Middle frontal gyrus (tissue), 1 donor: ENCODE measurements around the gene MLN.
"Not testable (repeated sequence)": the region's sequence is repeated elsewhere in the genome, so short reads cannot be mapped to it uniquely, and the experiment has no call there.

Experiments used
- DNase-seq: peaks from one replicate; pipeline ENCODE4 v3.0.0-alpha.2; 2015; ENCODE audit warnings: low spot score; ENCODE audit errors: extremely low spot score

Gene MLN

DNA sequence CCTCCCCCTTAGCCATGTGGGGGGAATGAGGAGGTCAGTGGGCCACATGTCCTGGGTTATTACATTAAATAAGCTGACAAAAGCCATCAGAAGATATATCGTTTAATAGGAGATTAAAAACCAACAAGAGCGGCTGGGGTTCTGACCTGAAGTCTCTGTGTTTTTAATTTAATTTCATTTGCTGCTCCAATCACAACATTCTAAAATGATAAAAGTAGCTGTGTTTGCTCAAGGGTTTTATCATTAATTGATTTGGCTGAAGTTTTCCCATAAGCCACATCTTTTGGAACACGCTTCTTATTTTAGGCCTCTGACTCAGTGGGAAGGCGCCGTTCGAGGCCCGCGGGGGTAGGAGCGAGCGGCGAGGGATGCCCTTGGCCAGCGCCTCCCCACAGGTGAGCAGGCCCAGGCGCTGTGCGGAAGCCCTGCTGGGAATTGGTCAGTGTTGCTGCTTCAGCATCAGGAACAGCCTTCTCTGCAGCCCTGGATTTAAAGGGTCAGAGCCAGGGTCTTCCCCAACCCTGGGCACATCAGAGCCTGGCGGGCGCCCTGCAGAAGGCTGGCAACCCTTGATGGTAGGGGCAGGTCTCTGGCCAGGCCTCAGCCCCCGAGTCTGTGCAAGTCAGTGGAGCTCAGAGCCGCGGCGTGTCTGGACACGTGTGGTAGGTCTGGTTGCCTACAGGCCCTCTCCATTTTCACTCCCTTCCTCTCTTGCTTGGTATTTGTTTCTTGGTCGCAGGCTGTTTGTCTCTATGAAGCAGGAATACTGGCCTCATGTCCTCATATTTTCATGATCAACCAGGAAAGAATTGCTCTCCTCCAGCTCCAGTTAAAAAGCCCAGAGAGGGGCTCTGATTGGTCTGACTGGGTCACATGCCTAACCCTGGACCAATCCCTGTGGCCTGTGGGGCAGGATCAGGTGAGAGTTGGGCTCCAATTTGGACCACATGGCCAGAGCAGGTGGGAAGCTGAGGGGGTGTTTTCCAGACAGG, 30.9 kb upstream of the MLN start:
- no peak for DNase-seq

DNA sequence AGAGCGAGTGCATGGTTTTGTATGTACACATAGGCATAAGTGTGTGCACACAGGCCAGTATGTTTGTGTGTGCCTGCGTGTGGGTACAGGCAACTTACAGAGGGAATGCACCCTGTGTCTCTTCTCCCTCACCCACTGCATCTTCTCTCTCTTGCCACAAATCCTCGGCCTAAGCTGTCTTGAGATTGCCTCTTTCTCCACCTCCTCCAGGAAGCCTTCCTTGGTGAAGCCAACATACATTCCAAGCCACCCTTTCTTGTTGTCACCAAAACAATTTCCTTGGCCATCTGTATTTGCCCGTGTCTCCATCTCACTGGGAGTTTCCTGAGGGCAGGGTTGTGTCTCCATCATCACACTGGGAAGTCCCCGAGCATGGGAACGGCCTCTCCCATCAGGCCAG, 29.8 kb upstream of the MLN start:
- DNase-seq: no peak

DNA sequence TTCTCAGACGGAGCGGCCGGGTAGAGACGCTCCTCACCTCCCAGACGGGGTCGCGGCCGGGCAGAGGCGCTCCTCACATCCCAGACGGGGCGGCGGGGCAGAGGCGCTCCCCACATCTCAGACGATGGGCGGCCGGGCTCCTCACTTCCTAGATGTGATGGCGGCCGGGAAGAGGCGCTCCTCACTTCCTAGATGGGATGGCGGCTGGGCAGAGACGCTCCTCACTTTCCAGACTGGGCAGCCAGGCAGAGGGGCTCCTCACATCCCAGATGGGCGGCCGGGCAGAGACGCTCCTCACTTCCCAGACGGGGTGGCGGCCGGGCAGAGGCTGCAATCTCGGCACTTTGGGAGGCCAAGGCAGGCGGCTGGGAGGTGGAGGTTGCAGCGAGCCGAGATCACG, 29.0 kb upstream of the MLN start:
- not testable (repeated sequence) for DNase-seq

DNA sequence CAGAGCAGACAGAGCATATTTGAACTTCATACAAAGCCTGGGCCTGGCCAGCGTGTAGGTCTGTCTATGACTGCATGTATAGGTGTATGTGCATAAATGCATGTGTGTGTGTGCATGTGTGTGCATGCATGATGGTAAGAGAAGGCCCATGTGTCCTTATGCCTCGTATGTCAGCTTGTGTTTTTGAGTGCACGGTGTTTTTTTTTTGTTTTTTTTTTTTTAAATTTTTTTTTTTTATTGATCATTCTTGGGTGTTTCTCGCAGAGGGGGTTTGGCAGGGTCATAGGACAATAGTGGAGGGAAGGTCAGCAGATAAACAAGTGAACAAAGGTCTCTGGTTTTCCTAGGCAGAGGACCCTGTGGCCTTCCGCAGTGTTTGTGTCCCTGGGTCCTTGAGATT, 27.9 kb upstream of the MLN start:
- DNase-seq: not testable (repeated sequence)

DNA sequence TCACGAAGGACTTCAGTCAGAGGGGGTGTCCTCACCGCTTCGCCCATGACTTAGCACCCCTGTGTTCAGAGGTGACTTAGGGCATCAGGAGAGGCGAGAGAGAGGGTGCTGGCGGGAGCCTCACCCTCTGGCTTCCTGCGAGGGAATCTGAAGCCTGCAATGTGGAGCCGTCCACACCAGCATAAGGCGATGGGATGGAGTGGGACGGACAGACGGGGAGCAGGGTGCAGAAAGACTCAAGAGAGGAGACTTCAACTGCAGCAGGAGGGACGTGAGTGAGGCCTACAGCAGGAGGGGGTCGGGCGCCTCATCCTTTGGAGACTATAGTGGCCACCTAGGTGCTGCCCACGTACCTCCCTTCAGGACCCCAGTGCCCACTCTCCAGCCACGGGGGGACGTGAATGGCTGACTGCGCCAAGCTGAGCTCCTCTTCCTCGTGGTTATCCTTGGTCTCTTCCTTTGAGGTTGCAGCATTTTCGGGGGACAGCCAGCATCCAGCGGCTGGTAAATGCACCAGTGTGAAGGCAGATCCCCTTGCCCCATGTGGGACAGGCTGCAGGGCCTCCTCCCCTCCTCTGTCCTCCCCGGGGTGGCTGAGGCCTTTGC, 26.9 kb upstream of the MLN start:
- no peak for DNase-seq

DNA sequence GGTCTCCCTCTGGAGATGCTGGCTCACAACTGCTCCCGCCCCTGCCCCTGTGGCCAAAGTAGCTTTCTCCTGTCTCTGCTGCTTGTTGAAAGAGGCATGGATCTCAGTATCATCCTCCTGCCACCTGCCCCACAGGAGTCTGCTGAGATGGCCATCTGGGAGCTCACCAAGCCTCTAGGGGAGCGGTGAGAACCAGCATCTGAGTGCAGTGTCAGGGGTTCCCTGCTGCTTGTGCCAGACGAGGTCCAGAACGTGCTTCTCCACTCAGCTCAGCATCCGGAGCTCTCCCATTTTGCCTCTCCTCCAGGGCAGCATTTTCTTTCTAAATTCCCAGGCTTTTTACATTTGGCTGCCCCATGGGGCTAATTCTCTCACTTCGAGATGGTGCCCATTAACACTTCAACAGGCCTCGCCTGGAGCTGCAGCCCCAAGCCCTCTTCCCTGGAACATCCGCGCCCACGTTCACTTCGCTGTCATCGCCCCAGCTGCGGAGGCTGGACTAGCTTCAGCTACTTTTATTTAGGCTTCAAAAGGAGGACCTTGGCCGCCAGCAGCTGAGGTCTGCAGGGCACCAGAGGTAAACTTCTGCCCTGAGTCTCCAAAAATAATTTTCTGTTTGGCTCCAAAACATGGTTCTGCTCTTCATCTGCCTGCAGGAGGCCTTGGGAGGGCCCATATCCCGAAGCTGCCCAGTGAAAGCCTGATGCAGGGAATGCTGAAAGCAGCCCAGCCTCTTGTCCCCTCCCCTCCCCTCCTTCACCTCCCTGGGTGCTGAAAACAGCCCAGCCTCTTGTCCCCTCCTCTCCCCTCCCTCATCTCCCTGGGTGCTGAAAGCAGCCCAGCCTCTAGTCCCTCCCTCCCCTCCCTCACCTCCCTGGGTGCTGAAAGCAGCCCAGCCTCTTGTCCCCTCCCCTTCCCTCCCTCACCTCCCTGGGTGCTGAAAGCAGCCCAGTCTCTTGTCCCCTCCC, 25.2 kb upstream of the MLN start:
- DNase-seq: no peak

DNA sequence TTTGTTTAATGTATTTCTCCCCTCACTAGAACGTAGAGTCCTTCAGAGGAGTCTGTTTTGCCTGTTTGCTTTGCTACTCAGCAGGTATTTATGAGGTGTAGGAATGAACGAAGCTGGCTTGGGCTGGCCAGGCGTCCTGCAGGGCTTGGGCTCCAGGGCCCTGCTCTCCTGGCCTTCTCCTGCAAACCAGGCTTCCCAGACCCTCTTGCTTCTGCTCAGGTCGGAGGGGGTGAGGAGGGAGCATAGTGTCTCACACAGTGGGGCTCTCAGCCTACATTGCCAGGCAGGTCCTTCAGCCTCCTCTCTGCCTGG, 24.6 kb upstream of the MLN start:
- no peak for DNase-seq

DNA sequence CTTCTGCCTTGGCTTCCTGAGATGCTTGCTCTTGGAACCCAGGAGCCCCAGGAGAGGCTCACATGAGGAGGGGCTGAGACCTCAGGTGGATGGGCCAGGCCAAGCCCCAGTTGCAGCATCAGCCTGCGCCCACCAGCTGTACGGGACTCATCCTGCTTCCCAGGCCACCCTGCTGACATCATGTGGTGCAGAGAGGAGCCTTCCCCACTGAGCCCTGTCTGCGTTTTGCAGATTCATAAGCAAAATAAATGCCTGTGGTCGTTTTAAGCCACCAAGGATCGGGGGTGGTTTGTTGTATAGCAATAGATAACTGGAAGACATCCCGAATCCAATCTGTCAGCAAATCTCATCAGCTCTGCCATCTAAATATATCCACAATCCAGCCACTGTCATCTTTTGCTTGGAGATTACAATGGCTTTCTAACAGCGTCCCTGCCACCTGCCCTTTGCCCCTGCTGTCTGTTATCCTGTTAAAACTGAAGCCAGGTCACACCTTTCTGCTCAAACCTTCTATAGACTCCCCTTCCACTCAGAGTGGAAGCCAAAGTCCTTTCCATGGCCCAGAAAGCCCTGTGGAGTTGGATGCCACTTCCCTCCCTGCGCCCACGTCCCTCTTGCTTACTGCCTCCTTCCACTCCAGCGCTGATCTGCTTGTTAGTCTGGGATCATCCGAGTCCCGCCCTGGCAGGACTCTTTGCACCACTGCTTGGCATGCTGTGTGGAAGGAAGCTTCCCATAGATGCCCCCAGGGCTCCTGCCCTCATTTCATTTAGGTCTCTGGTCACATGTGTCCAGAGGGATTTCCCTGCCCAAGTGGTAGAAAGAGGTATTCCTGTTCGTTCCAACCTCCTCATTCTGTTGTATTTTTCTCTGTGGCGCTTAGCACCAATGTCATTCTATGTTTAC, 24.0 kb upstream of the MLN start:
- no peak for DNase-seq

DNA sequence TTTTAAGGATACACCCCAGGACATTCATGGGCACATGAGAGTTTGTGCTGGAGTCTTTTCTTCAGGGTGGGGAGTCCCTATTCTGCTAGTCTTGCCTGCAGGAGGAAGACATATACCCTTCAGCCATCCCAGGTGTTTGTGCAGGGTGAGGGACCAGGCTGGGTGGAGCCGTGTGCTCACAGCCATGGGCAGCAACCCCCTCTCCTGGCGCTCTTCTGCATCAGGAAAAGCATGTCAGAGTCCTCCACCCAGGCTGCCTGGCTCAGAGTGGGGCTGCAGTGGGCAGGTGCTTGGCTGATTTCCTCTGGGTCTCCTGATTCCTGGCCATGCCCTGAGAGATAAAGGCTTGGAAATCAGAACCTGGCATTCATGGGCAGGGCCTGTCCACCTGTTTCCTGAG, 22.7 kb upstream of the MLN start:
- DNase-seq: no peak

DNA sequence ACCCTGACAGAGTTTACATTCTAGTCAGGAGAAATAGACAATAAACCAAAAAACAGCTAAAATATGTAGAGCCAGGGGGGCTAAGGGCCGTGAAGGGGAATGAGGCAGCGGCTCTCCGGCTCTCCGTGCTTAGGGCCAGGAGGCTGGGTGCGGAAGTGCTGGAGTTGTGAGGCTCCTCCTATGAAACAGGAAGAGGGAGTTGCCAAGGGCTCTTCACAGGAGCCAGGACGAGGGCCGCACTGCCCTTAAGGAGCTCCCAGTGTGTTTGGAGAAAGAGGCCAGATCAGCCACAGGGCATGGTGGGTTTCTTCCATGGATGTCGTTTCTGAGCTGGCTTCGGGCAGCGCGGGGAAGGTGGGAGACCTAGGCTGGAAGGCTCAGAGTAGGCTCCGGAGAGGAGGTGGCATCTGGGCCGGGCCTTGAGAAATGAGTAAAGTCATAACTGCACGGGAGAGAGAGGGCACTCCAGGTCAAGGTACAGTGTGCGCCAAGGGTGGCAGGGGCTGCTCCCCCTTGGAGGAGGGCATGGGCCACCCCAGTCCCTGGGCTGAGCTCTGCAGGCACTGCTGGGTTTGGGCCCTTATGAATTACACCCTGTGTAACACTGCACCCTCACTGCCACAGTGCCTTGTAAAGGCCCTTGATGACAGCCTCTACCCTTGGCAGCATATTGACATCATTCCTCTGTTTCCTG, 20.8 kb upstream of the MLN start:
- DNase-seq: no peak

DNA sequence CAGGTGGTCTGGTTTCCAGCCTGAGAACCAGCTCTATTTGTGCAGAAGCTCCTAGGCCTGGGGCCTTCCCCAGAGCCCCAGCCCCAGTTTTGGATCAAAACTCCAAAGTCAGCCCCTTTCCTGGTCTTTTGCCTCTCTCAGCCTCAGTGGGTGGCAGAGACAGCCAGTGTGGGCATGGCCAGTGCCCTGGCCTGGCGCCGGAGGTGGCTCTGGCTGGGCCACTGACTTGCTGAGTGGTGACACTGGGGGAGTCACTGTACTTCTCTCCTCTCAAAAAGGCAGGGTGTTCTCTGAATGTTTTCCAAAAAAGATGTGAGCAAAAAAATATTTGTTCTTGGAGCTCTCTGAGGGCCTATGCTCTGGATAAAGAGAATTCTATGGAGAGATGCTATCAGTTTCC, 20.0 kb upstream of the MLN start:
- DNase-seq: no peak

DNA sequence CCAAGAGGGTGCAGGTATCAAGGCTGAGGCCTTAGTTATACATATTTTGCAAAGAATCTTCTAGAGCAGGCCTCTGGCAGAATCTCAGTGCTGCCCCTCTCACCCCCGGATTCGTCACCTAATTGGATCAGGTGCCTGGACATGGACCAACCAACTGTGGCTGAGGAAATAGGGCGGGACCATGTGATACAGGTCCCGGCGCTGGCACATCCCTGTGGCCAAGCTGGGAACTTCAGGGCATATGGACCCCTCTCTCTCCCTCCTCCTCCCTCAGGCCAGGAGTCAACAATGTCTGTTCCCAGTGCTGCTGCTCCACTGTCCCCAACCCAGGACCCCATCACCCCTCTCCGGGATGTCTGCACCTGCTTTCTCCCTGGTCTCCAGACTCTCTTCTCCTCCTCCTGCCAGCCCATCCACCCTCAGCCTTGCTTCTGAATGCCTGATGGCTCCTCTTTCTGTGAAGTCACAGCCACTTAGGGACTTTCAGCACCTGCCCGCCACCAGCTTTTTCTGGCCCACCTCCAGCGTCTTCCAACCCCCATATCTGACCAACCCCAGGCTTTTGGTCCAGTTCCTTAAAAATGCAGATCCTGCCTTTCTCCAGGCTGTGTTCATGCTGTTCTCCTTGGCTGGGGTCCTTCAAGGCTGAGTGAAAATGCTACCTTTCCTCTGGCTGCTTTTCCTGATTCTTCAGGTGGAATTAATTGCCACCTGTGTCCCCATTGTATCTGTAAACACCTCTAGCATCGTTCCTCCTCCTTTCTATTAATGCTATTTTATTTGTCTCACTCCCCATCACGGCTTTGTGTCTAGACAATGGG, 19.0 kb upstream of the MLN start:
- DNase-seq: no peak

DNA sequence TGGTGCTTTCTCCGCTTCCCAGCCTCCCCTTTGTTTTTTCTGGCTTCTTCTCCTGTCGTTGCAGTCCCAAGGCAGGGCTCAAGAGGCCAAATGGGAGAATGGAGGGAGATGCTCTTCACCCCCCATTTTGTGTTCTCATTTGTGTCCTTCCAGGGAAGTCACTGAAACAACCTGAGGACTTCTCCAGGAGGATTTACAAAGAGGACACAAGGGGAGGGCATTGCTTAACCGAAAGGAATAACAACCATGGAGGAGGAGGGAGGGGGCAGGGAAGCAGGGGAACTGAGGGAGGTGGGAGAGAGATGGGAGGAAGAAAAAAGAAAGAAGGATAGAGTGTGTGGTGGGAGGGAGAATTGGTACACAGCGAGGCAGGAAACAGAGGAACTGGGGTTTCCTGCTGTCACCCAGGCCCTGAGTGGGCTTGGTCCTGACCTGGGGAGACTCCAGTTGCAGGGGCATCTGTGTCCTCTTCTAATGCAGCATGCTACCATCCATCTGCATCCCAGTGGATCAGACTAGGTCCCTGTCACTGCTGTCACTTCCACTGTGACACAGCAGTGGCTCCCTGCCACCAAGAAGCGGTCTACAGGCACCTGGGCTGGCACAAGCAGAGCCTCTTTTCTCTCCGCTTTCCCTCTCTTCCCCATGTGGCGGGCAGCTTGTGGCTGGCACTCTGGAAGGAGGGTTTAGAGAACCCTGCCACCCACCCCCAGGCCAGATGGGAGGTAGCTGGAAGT, 17.1 kb upstream of the MLN start:
- DNase-seq: no peak

DNA sequence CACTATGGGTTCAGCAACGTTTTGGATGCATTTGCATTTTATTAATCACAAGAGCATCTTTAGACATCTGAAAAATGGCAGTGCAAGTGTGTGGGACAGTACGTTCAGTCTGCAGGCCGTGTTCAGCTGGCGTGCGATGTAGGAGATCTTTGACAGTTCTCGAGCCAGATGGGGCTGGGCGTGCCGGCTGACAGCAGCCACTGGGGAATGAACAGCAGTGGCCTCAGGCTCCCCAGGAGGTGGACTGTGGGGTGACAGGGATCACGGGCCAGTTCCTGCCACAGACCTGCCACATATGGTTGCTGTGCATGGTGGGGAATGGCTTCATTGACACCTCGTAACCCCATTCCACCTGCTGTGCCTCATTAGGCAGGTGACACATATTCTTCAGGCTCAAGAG, 16.4 kb upstream of the MLN start:
- no peak for DNase-seq

DNA sequence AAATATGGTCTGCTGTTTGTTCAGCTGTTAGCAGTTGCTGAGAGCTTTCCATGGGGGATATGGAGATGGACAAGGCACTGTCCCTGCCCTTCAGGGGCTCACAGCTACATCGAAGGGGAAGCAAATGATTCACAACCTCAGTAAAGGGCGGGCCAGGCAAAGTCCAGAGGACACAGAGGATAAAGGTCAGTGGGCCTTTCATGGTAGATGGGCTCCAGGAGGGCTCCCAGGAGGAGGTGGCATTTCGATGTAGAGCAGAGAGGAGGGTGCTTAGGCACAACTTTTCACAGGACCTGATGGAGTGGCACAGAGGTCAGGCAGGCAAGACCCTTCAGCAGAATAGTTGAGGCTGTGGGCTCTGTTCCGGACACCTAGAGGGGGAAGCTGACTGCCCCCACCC, 15.2 kb upstream of the MLN start:
- no peak for DNase-seq

DNA sequence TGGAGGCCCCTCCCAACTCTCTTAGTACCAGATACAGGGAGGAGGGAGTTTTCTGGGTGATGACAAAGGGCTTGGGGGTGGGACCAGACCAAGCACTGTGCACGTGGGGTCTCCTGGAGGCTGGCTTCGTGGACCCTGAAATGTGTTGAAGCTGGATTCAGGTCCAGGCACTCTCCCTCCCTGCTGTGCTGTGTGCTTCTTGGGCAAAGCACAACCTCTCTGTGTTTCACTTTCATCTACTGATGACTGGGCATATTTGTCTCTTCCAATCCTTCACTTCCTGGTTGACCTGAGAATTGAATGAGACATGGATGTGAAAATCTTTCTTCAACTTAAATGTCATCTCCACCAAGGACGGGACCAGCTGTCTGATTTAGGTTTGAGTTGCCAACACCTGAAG, 14.5 kb upstream of the MLN start:
- DNase-seq: no peak

DNA sequence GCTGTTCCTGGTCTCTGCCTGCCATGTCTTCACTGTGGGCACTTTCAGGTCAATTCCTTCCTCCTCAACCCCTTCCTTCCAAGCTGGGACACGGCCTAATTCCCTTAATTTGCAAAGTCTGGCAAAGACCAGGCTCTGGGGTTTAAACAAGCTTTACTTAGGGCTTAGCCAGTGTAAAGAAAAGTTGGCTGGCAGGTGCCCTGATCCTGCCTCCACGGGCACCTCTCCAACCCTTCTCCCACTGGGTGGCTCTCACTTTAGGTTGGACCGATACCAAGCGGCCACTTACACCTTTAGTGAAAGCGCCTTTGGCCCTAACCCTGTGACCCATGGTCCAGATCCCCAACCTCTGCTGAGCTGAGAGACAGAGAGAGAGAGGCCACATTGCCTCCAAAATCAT, 13.7 kb upstream of the MLN start:
- DNase-seq: no peak

DNA sequence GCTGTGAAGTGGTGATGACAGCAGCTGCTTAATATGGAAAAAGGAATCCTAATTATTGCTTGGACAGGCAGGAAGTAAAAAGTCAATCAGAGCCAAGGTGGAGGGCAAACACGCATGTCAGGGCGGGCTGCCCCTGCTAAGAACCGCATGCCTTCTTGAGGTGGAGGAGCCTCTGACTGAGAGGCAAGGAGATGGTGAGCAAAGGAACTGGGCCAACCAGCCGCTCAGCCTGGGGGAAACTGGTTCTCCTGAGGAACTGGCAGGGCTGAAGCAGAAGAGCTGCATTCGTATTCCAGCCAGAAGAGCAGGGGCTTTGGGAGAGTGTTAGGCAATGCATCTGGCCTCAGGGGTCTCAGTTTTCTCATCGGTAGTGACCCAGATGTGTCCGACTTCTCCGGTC, 13.1 kb upstream of the MLN start:
- no peak for DNase-seq

DNA sequence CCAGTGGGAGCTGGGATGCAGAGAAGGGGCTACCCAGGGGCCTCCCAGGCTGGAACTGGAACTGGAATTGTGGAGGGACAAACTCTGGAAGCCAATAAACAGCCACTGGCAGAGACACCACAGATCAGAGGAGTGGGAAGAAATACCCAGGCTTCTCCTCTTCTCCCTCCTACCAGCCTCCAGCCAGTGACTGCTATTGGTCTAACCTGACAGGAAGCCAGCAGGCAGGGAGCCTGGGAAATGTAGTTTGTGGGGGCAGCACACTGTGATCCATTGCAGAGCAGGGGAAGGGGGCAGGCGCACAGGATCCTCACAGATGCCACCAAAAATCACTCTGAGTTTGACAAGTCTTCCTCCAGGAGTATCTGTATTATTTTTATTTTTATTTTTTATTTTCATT, 12.1 kb upstream of the MLN start:
- DNase-seq: no peak
